HuH-7 (cell line): ENCODE data around the gene GLT8D2.

Experiments
- DNase-seq: peaks from one replicate; pipeline ENCODE4 v3.0.0; 2011; ENCODE audit warnings: low spot score

GLT8D2 gene, protein sequence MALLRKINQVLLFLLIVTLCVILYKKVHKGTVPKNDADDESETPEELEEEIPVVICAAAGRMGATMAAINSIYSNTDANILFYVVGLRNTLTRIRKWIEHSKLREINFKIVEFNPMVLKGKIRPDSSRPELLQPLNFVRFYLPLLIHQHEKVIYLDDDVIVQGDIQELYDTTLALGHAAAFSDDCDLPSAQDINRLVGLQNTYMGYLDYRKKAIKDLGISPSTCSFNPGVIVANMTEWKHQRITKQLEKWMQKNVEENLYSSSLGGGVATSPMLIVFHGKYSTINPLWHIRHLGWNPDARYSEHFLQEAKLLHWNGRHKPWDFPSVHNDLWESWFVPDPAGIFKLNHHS

DNA sequence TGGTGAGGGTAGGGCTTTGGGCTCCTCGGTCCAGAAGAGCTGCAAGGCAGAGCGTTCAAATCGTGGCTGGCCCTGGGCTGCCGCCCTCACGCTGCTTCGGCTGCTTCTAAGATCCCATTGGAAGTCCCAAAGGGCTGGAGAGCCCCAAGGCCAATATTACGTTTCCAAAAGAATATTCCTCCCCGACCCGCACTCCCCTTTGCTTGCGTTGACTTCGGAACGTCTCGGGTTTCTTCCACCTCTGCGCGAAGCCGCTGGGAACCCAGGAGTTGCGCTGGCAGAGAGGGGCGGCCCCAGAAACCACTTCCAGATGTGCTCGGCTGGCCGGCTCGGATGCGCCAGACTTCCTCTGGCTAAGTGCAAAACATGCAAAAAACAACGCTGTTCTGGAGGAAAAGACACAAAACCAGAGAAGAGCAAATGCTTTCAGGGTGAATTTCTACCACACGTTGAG lies at the start of gene GLT8D2:
GLT8D2 (minus strand) TSS at position 285 of the 454 bp plus-strand sequence. CDS start 30,539 bp downstream, outside the sequence.
- no peak for DNase-seq

- DNase-seq, result no peak
Observed at GRCh38 chr12:104097954-104098353, 48.0 kb upstream of the GLT8D2 start.

DNA sequence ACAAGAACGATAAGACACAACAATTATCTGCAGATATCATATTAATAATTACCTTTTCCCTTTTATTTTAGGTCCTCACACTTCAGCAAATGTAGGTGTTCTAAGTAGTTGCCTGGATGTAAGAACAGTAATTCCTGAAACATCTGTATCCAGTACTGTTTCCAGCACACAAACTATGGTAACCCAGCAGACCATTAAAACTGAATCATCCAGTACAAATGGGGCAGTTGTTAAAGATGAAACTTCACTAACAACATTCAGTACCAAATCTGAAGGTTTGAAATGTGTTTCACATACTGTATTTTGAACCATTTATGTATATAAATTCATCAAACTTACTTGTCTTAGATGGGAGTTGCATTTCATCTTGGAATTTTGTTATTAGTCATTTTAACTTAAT lies 45.3 kb upstream of the GLT8D2 start:
- no peak for DNase-seq

DNA sequence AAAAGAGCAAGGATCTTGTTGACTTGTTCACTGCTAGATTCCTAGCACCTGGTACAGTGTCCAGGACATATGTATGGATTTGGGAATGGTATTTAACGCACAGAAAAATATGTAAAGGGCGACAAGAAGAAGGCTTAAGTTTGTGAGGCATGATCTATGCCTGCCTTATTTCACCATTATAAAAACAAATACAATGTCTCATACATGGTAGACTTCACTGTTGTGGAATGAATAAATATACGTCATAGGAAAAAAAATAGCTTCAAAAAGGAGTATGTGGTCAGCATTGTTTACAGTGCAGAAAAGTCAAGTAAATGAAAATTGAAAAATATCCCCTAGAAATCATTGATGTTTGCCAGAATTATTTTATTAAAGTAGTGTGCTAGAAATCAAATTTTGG lies 44.3 kb upstream of the GLT8D2 start:
- DNase-seq, result no peak

GRCh38 chr12:104091136-104091535 lies 41.1 kb upstream of the GLT8D2 start:
- DNase-seq, result no peak

DNA sequence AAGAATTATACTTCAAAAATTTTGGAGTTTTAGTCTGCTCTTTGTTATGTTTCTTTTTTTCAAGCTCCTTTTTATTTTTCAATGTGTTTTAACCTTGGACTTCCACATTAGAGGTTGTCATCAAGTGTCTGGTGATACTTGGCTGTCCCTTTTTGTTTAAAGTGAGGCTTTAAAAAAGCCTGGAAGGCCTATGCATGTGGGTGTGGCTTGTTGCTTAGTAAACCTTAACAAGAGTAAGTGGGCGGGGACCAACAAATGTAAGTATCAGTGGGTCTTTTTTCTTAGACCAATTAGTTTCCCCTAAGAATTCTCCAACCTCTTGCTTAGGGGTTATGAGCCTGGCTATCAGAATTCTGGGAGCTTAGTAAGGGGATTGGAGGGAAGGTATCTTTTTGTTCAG lies 40.7 kb upstream of the GLT8D2 start:
- no peak for DNase-seq

DNA sequence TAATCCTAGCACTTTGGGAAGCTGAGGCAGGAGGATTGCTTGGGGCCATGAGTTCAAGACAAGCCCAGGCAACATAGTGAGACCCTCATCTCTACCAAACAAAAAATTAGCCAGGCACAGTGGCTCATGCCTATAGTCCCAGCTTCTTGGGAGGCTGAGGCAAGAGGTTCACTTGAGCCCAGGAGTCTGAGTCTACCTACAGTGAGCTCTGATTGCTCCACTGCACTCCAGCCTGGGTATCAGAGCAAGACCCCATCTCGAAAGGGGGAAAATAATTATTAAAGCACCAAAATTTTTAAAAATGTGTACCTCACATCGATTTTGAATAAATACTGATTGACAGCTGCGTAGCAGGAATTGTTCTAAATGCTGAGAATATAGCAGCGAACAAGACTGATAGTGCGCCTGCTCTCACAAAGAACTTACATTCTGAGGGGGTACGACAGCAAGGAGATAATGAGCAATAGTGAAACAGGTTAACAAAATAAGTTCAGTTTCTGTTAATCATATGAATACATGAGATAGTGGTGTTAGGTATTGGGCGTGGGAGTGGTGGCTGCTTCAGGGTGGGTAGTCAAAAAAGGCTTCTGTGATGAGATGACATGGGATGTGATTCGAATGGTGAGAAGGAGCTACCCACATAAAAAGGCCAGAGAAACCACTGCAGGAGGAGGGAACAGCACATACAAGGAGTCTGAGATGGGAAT lies 33.9 kb upstream of the GLT8D2 start:
- DNase-seq, result no peak

- DNase-seq, result no peak
Observed at GRCh38 chr12:104080764-104081163, 30.8 kb upstream of the GLT8D2 start.

GRCh38 chr12:104079024-104079423 lies 29.0 kb upstream of the GLT8D2 start:
- no peak for DNase-seq

- no peak for DNase-seq
Observed at GRCh38 chr12:104073699-104074098, 23.7 kb upstream of the GLT8D2 start.

- no peak for DNase-seq
Observed at GRCh38 chr12:104072099-104072498, 22.1 kb upstream of the GLT8D2 start.

DNA sequence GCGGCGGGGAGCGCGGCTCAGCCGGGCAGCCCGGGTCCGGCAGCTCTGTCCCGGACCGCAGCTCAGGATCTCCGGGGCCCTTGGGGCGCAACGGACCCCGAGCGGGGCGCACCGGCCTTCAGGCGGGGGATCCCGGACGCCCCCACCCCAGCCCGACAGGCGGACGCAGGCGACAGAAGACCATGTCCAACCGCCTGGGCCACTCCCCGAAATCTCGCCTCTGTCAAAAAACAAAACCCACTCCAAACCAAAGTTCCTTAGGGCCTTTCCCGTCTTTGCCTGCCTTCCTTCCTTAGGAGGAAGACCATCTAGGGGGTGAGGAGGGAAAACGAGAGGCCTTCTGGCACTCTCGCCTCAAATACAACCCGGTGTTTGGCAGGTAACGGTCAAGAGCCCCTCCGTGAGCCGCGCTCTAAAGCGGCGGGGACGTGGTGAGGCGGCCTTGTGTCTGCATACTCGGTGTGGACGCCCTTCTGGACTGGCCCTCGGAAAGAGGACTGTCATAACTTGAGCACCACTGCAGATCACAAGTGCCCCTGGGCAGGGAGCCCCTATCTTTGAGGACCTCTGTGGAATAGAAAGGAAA lies 14.9 kb upstream of the GLT8D2 start:
- DNase-seq, result no peak

GRCh38 chr12:104064031-104064841 lies 14.2 kb upstream of the GLT8D2 start, which contains the start of gene HCFC2:
Gene HCFC2 (plus strand): TSS chr12:104064531. CDS start chr12:104064561, 30 bp downstream.
- DNase-seq, result peak; percentile 94

DNA sequence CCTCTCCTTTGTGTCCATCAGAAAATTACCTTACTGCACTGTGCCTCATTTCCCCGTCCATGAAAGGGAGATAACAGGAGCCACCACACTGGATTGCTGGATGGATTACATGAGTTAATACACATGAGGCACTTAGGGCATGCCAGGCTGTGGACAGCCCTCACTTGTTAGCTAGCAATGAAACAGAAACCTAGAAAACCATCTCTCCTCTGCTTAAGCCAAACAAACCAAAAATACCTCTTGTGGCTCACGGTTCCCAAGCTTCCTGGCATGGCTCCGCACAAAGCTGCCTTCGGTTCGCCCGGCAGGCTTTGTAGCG lies 13.7 kb upstream of the GLT8D2 start:
- peak; percentile 18 for DNase-seq

- no peak for DNase-seq
Observed at GRCh38 chr12:104060791-104061190, 10.8 kb upstream of the GLT8D2 start.

DNA sequence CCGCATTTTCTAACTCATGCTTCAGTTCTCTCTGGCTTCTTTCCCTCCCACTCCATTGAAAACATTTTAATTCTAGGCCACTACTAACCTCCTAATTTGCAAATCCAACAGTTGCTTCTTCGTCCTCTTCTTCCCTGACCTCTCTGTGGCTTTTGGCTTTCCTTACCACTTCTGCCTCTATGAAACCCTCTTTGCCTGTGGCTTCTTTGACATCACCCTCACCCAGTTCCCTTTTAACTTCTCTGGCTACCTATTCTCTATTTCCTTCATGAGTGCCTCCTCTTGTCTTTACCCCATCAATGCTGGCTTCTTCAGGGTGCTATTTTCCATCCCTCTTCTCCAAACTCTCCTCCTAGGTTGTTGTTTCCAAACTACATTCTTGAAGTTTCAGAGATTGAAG lies 10.0 kb upstream of the GLT8D2 start:
- no peak for DNase-seq

GRCh38 chr12:104058802-104059201 lies 8.8 kb upstream of the GLT8D2 start:
- DNase-seq, result no peak

DNA sequence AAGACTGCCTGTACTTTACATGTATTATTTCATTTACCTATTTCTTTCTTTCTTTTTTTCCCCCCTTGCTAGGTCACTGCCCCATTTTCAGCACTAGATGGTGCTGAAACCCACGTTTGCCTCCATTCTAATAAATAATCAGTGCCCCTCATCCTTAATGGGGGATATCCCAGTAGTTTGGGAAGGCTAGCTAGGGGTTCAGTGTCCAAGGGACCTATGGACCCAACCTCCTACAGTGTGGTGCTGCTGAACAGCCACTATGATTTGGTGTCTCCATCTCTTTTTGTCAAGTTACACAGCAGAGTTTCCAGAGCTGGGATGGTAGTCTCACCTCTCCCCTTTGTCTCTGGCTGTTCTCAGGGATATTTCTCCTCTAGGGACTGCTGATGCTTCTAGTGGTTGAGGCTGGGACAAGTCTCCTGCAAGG lies 7.8 kb upstream of the GLT8D2 start:
- DNase-seq, result peak; percentile 23

DNA sequence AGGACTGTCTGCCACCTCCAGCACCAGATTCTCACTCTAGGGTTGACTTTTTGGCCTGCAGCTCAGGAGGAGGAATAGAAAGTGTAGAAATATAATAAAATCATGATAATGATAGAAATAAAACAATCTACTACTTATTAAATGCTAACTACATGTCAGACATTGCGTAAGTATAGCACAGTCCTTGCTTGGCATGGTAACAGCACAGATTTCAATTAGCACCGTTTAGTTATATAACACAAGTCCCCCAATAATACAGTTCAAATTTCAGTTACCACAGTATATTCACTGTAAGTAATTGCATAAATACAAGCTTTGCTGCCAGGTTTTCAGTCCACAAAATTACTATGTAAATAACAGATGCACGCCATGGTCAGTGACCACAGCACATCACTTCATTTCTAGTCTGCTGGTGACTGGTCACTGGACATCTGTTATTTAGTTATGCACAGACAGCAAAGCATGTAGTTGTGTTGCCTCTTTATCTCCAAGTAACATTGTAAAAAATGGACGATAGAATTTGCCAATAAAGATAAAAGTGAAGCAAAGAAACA lies 6.5 kb upstream of the GLT8D2 start:
- DNase-seq, result no peak

- DNase-seq, result no peak
Observed at GRCh38 chr12:104055686-104056388, 5.8 kb upstream of the GLT8D2 start.

- no peak for DNase-seq
Observed at GRCh38 chr12:104054681-104055346, 4.8 kb upstream of the GLT8D2 start.
